NCI-H748 (cell line): ENCODE measurements around the gene BASP1.
A peak's percentile ranks its signal among the peaks of the same experiment; 100 is the strongest.
"Not testable (repeated sequence)": the region's sequence is repeated elsewhere in the genome, so short reads cannot be mapped to it uniquely, and the experiment has no call there.

Source experiments
- DNase-seq: peaks from one replicate; lab custom pipeline; 2025; ENCODE audit not compliant: unreplicated experiment; lab: John Stamatoyannopoulos, UW

The BASP1 gene

GRCh38 chr5:17287501-17288155 is 70.2 kb downstream of the BASP1 start:
- no peak for DNase-seq

DNA sequence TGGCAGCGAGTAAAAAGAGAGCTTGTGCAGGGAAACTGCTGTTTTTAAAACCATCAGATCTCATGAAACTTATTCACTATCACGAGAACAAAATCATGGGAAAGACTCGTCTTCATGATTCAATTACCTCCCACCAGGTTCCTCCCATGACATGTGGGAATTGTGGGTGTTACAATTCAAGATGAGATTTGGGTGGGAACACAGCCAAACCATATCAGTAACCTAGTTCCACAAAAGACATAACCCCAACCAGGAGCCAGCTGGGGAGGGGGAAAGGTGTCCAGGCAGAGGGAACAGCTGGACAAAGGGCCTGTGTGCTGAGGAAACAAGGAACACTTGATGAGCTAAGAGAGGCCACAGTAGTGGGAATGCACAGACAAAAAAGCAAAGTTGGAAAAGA is 71.1 kb downstream of the BASP1 start:
- DNase-seq, result no peak

GRCh38 chr5:17289681-17290539 is 72.5 kb downstream of the BASP1 start:
- no peak for DNase-seq

DNA sequence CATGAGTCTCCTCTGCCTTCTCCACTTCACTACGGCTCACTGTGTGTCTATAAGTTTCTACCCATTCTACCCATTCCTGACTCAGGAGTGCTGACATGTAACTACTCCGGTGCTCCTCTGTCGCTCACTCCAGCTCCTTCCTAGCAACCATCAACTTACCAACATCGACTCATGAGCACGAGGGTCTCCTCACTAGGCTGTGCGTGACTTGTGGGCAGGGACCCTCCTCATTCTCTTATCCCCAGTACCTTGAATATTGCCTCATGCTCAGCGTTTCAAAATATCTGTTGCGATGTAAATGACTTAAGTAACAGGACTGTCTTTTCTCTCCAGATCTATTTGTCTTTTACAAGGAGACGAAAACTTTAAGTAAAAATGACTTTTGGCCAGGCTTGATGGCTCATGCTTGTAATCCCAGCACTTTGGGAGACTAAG is 73.1 kb downstream of the BASP1 start:
- DNase-seq, result no peak

DNA sequence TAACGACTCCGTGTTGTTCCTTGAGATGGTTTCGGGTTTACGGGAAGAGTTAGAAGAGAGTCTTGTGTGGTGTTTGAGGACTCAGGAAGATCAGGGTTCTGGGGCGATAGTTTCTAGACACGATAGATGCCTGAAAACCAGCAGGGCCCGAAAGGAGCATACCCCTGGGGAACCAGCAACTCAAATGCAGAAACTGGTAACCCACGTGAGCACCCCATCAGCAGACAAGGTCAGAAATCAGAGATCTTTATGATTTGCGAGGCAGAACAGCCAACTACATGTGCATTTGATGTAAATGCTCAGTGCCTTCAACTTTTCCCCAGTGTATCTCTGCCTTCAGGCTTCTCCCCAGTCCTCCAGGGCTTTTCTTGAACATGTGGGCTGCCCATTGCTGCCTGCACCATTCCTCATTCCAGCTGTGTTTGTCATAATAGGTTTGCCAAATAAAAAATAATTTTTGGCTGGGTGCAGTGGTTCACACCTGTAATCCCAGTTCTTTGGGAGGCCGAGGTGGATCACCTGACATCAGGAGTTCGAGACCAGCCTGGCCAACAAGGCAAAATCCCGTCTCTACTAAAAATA is 75.1 kb downstream of the BASP1 start:
- DNase-seq, result no peak

- DNase-seq, result no peak
Observed at GRCh38 chr5:17294639-17295311, 77.3 kb downstream of the BASP1 start.

- DNase-seq, result no peak
Observed at GRCh38 chr5:17295671-17296070, 78.2 kb downstream of the BASP1 start.

GRCh38 chr5:17302106-17302505 is 84.7 kb downstream of the BASP1 start:
- DNase-seq, result no peak

GRCh38 chr5:17302604-17303003 is 85.2 kb downstream of the BASP1 start:
- DNase-seq, result no peak

DNA sequence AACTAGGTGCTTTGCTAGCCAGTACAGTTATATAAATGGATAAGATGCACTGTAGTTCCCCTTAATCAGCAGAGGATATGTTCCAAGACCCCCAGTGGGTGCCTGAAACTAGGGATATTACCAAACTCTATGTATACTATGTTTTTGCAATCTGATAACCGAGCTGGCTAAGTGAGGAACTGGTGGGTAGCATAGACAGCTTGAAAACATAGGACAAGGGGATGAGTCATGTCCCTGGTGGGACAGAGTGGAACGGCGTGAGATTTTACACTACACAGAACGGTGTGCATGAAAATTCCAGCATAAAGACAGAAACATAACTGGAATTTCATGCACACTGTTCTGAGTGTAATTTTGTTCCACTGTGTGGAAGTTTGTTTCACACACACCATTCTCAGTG is 86.9 kb downstream of the BASP1 start:
- no peak for DNase-seq

DNA sequence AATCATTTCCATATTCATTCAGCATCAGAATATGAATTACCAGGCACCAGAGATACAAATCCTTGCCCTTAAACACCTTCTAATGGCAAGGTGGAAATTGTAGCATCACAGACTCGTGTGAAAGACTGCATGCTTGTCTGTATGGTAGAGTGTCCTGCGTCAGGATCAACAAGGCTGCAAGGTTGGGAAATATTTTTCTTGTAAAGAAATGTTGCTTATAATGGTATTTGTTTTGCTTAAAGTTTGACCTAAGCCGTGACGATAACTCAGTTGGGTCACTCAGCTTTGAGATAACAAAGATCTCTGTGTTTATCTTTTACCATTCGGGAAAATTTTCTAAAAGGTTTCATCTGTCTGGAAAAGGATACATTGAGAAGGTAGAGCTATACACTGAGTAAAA is 87.6 kb downstream of the BASP1 start:
- no peak for DNase-seq

- peak; percentile 84 for DNase-seq
Observed at GRCh38 chr5:17305964-17306725, 88.7 kb downstream of the BASP1 start.

- DNase-seq, result no peak
Observed at GRCh38 chr5:17306726-17307091, 89.3 kb downstream of the BASP1 start.

GRCh38 chr5:17307440-17307839 is 90.0 kb downstream of the BASP1 start:
- DNase-seq, result not testable (repeated sequence)

GRCh38 chr5:17308326-17309065 is 91.1 kb downstream of the BASP1 start:
- DNase-seq, result no peak

- DNase-seq, result peak; percentile 73
Observed at GRCh38 chr5:17309462-17309861, 92.0 kb downstream of the BASP1 start.

DNA sequence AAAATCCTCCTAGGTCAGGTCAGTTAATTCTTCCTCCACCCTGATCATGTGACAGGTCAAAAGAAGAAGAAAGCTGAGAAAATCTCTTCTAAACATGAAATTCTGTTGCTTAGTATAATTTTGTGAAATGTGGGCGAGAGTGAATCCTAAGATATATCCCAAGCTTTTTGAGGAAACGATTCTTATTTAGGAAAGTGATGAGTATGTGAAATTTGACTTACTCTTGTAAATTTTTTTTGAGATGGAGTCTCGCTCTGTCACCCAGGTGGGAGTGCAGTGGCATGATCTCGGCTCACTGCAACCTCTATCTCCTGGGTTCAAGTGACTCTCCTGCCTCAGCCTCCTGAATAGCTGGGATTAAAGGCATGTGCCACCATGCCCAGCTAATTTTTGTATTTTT is 93.1 kb downstream of the BASP1 start:
- DNase-seq, result not testable (repeated sequence)

GRCh38 chr5:17311811-17312210 is 94.4 kb downstream of the BASP1 start:
- DNase-seq, result not testable (repeated sequence)

- no peak for DNase-seq
Observed at GRCh38 chr5:17312358-17312757, 94.9 kb downstream of the BASP1 start.

- DNase-seq, result peak; percentile 98
Observed at GRCh38 chr5:17314907-17315471, 97.6 kb downstream of the BASP1 start.
